ENCODE results near the gene TRPC4. TPM values are rescaled to one million over a fixed set of nuclear protein-coding genes. Genes with fewer than 3 reads are reported as not detected.

TRPC4 gene
- total RNA-seq, 1 experiment from 2014 or later, result not detected

DNA sequence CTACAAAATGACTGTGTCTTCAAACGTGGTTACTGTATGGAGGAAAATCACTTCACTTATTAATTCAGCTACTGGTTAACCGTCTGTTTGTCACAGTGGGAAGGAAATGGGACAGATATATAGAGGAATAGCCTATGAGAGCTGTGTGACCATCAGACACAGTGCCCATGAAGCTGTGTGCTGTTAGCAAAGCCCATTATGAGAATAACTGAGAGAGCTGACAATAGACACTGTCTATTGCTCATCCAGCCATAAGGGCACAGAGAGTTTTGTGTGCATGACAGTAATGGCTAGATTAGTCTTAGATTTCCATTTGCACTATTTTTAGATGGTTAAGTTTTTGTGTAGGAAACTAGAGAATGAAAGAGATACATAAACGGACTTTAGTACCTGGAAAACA is 206.9 kb downstream of the TRPC4 start:
- no peaks in the 10 kb centered on the region for H3K9me3 Mint-ChIP-seq (ENCODE audit: unreplicated experiment)
- intact Hi-C loops (cut with micrococcal nuclease), result no loop called here
- H3K27ac Mint-ChIP-seq (ENCODE audit: low read depth, unreplicated experiment), result no peak overlapping the region
- no peaks in the 10 kb centered on the region for H3K36me3 Mint-ChIP-seq (ENCODE audit: insufficient read depth, unreplicated experiment)
- no peak for DNase-seq (ENCODE audit: unreplicated experiment)
- no peaks in the 10 kb centered on the region for H3K27me3 Mint-ChIP-seq (ENCODE audit: insufficient read depth, unreplicated experiment)
- CTCF ChIA-PET, result interaction anchor here (0.6 to 0.7 kb wide), 3 partner anchors 18 to 1305 kb away, joined by 3 to 4 read pairs (median 3); no protein-coding TSS in a partner anchor
- no peak overlapping the region for H3K4me3 Mint-ChIP-seq (ENCODE audit: unreplicated experiment)
- POLR2A ChIA-PET, result no interaction called here
- TF ChIP-seq CTCF (IDR thresholded peaks at IDR 0.05; ENCODE audit: unreplicated experiment), result no peak
- no TSS peak for BruUV-seq (replicated peaks)
- H3K4me1 Mint-ChIP-seq (ENCODE audit: insufficient read depth, unreplicated experiment), result no peaks in the 10 kb centered on the region

DNA sequence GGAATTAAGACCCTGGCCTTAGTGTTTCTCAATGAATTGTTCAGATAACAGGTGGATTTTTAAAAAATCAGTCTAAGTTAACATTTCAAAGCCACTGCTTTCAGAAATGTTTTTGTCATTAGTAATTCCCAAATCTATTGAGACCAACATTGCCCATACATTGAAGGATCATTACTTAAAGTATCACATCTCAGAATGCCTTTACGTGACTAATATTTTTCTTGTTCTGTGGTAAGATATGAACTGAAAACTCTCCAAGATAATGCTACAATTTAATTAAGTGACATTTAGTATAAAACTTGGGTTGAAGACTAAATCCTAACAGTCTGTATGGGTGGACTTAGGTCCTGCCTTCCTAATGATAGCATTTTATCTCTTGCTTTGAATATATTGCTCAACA is 211.6 kb downstream of the TRPC4 start:
- no TSS peak for BruUV-seq (replicated peaks)
- peaks cover 6% of the 10 kb centered on the region for H3K4me1 Mint-ChIP-seq (ENCODE audit: insufficient read depth, unreplicated experiment)
- no peaks in the 10 kb centered on the region for H3K9me3 Mint-ChIP-seq (ENCODE audit: unreplicated experiment)
- no peaks in the 10 kb centered on the region for H3K27me3 Mint-ChIP-seq (ENCODE audit: insufficient read depth, unreplicated experiment)
- H3K4me3 Mint-ChIP-seq (ENCODE audit: unreplicated experiment), result no peak overlapping the region
- CTCF ChIA-PET, result interaction anchor here (0.8 kb wide), 1 partner anchor 556 kb away, joined by 4 read pairs; no protein-coding TSS in a partner anchor
- intact Hi-C loops (cut with micrococcal nuclease), result no loop called here
- H3K27ac Mint-ChIP-seq (ENCODE audit: low read depth, unreplicated experiment), result no peak overlapping the region
- DNase-seq (ENCODE audit: unreplicated experiment), result no peak
- no peak for TF ChIP-seq CTCF (IDR thresholded peaks at IDR 0.05; ENCODE audit: unreplicated experiment)
- H3K36me3 Mint-ChIP-seq (ENCODE audit: insufficient read depth, unreplicated experiment), result no peaks in the 10 kb centered on the region
- POLR2A ChIA-PET, result interaction anchor here (0.7 to 0.8 kb wide), 2 partner anchors 28 to 836 kb away, joined by 3 read pairs; no protein-coding TSS in a partner anchor

GRCh38 chr13:37657134-37657533 is 212.4 kb downstream of the TRPC4 start:
- Mint-ChIP-seq H3K27ac (ENCODE audit: low read depth, unreplicated experiment) (no peak overlapping the region), H3K4me3 (ENCODE audit: unreplicated experiment) (no peak overlapping the region), H3K9me3 (ENCODE audit: unreplicated experiment) (no peaks in the 10 kb centered on the region), H3K36me3 (ENCODE audit: insufficient read depth, unreplicated experiment) (no peaks in the 10 kb centered on the region), H3K27me3 (ENCODE audit: insufficient read depth, unreplicated experiment) (no peaks in the 10 kb centered on the region), H3K4me1 (ENCODE audit: insufficient read depth, unreplicated experiment) (peaks cover 6% of the 10 kb centered on the region)
- CTCF ChIA-PET, result interaction anchor here (1.0 kb wide), 1 partner anchor 925 kb away, joined by 4 read pairs; no protein-coding TSS in a partner anchor
- BruUV-seq (replicated peaks), result no TSS peak
- POLR2A ChIA-PET, result interaction anchor here (0.7 to 1.4 kb wide), 4 partner anchors 28 to 172 kb away, joined by 3 to 7 read pairs (median 3); partner anchors contain the start of gene POSTN
- peak; percentile 68 for DNase-seq (ENCODE audit: unreplicated experiment)
- intact Hi-C loops (cut with micrococcal nuclease), result no loop called here
- TF ChIP-seq CTCF (IDR thresholded peaks at IDR 0.05; ENCODE audit: unreplicated experiment), result no peak

DNA sequence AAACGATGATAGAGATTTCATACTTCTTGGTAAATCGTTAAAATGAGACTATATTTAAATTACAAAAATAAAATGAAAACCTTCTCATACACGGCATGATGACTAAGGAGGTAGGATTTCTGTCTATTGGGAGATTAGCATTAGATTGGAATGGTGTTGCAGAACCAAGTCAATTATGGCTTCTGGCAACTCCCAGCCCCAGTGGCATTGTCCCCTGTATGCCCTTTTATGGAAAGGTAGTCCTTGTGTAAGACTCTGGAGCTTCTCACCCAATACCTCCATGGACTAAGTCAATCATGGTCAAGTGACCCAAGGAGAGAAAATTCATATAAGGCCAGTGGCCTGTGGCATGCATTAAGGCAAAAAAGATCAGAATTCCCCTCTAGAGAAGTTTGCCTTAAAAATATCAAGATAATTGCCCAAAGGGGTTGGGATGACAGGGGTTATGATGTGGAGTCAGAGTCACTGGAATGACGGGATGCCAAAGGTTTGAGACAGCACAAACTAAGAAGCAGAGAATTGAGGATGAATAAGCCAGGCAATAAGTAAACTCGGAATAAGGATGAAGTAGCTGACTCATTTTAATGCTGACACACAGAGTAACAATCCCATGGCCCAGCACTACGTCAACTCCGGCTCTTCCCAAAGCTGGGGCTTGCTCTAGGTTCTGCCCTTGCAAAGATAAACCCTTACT is 213.2 kb downstream of the TRPC4 start:
- no TSS peak for BruUV-seq (replicated peaks)
- Mint-ChIP-seq H3K9me3 (ENCODE audit: unreplicated experiment) (no peaks in the 10 kb centered on the region), H3K4me1 (ENCODE audit: insufficient read depth, unreplicated experiment) (peaks cover 6% of the 10 kb centered on the region), H3K27me3 (ENCODE audit: insufficient read depth, unreplicated experiment) (no peaks in the 10 kb centered on the region), H3K36me3 (ENCODE audit: insufficient read depth, unreplicated experiment) (no peaks in the 10 kb centered on the region), H3K27ac (ENCODE audit: low read depth, unreplicated experiment) (no peak overlapping the region), H3K4me3 (ENCODE audit: unreplicated experiment) (no peak overlapping the region)
- no peak for TF ChIP-seq CTCF (IDR thresholded peaks at IDR 0.05; ENCODE audit: unreplicated experiment)
- intact Hi-C loops (cut with micrococcal nuclease), result no loop called here
- DNase-seq (ENCODE audit: unreplicated experiment), result peak; percentile 83
- POLR2A ChIA-PET, result interaction anchor here (0.5 to 1.4 kb wide), 4 partner anchors 45 to 1438 kb away, joined by 3 to 7 read pairs (median 3); partner anchors contain the start of gene POSTN
- CTCF ChIA-PET, result interaction anchor here (0.6 to 1.0 kb wide), 2 partner anchors 329 to 925 kb away, joined by 4 read pairs; no protein-coding TSS in a partner anchor
